ENCODE results near the gene PPARG.

GRCh38 chr3:12470680-12471079 is 181.8 kb downstream of the PPARG start:
- TF ChIP-seq POLR2A (IDR thresholded peaks at IDR 0.05) (no peak), CTCF (IDR thresholded peaks at IDR 0.05) (no peak)

All from body of pancreas (tissue), 4 donors.